Activated T-cell treated with anti-CD3 and anti-CD28 coated beads for 1 hour (primary cell): ENCODE data around the gene CH25H.
"Not testable (repeated sequence)": the region's sequence is repeated elsewhere in the genome, so short reads cannot be mapped to it uniquely, and the experiment has no call there.

Source experiments
- DNase-seq: peaks from one replicate; pipeline ENCODE4 v3.0.0-alpha.2; 2020; ENCODE audit warnings: low read depth

The CH25H gene

GRCh38 chr10:89207181-89207800 lies at the start of gene CH25H:
TSS of gene CH25H (minus strand) at chr10:89207317. CDS start at chr10:89207292, 25 bp downstream.
- DNase-seq: peak; percentile 17

- no peak for DNase-seq
Measured at GRCh38 chr10:89256340-89256739, 49.2 kb upstream of the CH25H start.

GRCh38 chr10:89255793-89256192 lies 48.7 kb upstream of the CH25H start:
- DNase-seq: no peak

- not testable (repeated sequence) for DNase-seq
Measured at GRCh38 chr10:89255091-89255579, 48.0 kb upstream of the CH25H start.

GRCh38 chr10:89252225-89252585 lies 45.1 kb upstream of the CH25H start:
- no peak for DNase-seq

GRCh38 chr10:89251409-89252224 lies 44.5 kb upstream of the CH25H start, which contains the start of gene LIPA:
TSS of gene LIPA (minus strand) at chr10:89251775. CDS start at chr10:89247648, 4,127 bp downstream.
- DNase-seq: peak; percentile 88

GRCh38 chr10:89250865-89251408 lies 43.8 kb upstream of the CH25H start:
- no peak for DNase-seq

- no peak for DNase-seq
Measured at GRCh38 chr10:89248990-89249389, 41.9 kb upstream of the CH25H start.

- not testable (repeated sequence) for DNase-seq
Measured at GRCh38 chr10:89247623-89248022, 40.5 kb upstream of the CH25H start.

GRCh38 chr10:89245802-89246201 lies 38.7 kb upstream of the CH25H start:
- DNase-seq: no peak

GRCh38 chr10:89242840-89243568 lies 35.9 kb upstream of the CH25H start:
- DNase-seq: no peak

- DNase-seq: no peak
Measured at GRCh38 chr10:89242345-89242684, 35.2 kb upstream of the CH25H start.

- DNase-seq: no peak
Measured at GRCh38 chr10:89241486-89242344, 34.6 kb upstream of the CH25H start.

- DNase-seq: no peak
Measured at GRCh38 chr10:89241026-89241425, 33.9 kb upstream of the CH25H start.

GRCh38 chr10:89240519-89240918 lies 33.4 kb upstream of the CH25H start:
- DNase-seq: no peak

- DNase-seq: no peak
Measured at GRCh38 chr10:89238956-89239644, 32.0 kb upstream of the CH25H start.

GRCh38 chr10:89237849-89238248 lies 30.7 kb upstream of the CH25H start:
- no peak for DNase-seq

- no peak for DNase-seq
Measured at GRCh38 chr10:89236226-89236797, 29.2 kb upstream of the CH25H start.

GRCh38 chr10:89235073-89235798 lies 28.1 kb upstream of the CH25H start:
- DNase-seq: no peak

- DNase-seq: no peak
Measured at GRCh38 chr10:89233033-89233432, 25.9 kb upstream of the CH25H start.
